Measurements from ENCODE around the gene FBXO36.

The FBXO36 gene

DNA sequence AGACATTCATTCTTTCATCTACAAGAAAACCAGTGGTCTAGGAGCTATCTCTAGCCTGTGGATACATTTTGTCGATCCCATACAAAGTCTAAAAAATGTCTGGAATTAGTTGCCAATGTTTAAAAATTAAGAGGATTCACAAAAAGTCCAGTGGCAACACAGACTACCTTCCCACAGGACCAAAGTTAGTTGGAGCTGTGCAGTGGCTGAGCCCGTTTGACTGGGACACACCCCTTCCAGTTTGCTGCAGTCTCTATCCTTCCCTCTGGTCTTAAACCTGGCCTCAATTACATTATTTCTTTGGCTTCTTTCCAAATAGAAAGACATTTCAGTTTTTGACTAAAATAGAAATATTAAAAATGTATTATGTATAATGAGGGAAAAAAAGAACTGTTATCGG lies 127.8 kb downstream of the FBXO36 start:
- no peak for DNase-seq

GRCh38 chr2:230052299-230052698 lies 130.0 kb downstream of the FBXO36 start:
- DNase-seq: peak; percentile 40

- peak; percentile 43 for DNase-seq
Observed at GRCh38 chr2:230053753-230054478, 131.6 kb downstream of the FBXO36 start.

- DNase-seq: no peak
Observed at GRCh38 chr2:230060672-230061293, 138.5 kb downstream of the FBXO36 start.
